ENCODE results near the gene SIK3. TPM values are rescaled to one million over a fixed set of nuclear protein-coding genes. Genes with fewer than 3 reads are reported as not detected.

Gene SIK3
- total RNA-seq, 1 donor from 2014 or later = 29.4 TPM

GRCh38 chr11:116993599-116993998 lies 104.6 kb downstream of the SIK3 start:
- TF ChIP-seq CTCF (IDR thresholded peaks at IDR 0.05; ENCODE audit: unreplicated experiment) = no peak
- peaks cover 8% of the 10 kb centered on the region for H3K4me1 Mint-ChIP-seq (ENCODE audit: unreplicated experiment)
- no peak overlapping the region for H3K4me3 Mint-ChIP-seq (ENCODE audit: unreplicated experiment)
- H3K9me3 Mint-ChIP-seq (ENCODE audit: unreplicated experiment) = no peaks in the 10 kb centered on the region
- peaks cover 2% of the 10 kb centered on the region for H3K27me3 Mint-ChIP-seq (ENCODE audit: unreplicated experiment)
- no peaks in the 10 kb centered on the region for H3K36me3 Mint-ChIP-seq (ENCODE audit: low read depth, unreplicated experiment)
- peak overlapping the region; percentile 98 for H3K27ac Mint-ChIP-seq (ENCODE audit: unreplicated experiment)
- peak; percentile 23 for DNase-seq (ENCODE audit: low spot score)

GRCh38 chr11:116991491-116991890 lies 106.7 kb downstream of the SIK3 start:
- no peaks in the 10 kb centered on the region for H3K27me3 Mint-ChIP-seq (ENCODE audit: unreplicated experiment)
- TF ChIP-seq CTCF (IDR thresholded peaks at IDR 0.05; ENCODE audit: unreplicated experiment) = no peak
- no peaks in the 10 kb centered on the region for H3K36me3 Mint-ChIP-seq (ENCODE audit: low read depth, unreplicated experiment)
- H3K4me1 Mint-ChIP-seq (ENCODE audit: unreplicated experiment) = peaks cover 12% of the 10 kb centered on the region
- H3K9me3 Mint-ChIP-seq (ENCODE audit: unreplicated experiment) = no peaks in the 10 kb centered on the region
- no peak for DNase-seq (ENCODE audit: low spot score)
- no peak overlapping the region for H3K27ac Mint-ChIP-seq (ENCODE audit: unreplicated experiment)
- H3K4me3 Mint-ChIP-seq (ENCODE audit: unreplicated experiment) = no peak overlapping the region

- H3K27me3 Mint-ChIP-seq (ENCODE audit: unreplicated experiment) = no peaks in the 10 kb centered on the region
- peaks cover 15% of the 10 kb centered on the region for H3K4me1 Mint-ChIP-seq (ENCODE audit: unreplicated experiment)
- no peak for TF ChIP-seq CTCF (IDR thresholded peaks at IDR 0.05; ENCODE audit: unreplicated experiment)
- DNase-seq (ENCODE audit: low spot score) = no peak
- no peak overlapping the region for H3K27ac Mint-ChIP-seq (ENCODE audit: unreplicated experiment)
- H3K36me3 Mint-ChIP-seq (ENCODE audit: low read depth, unreplicated experiment) = no peaks in the 10 kb centered on the region
- H3K9me3 Mint-ChIP-seq (ENCODE audit: unreplicated experiment) = no peaks in the 10 kb centered on the region
- no peak overlapping the region for H3K4me3 Mint-ChIP-seq (ENCODE audit: unreplicated experiment)
These were observed 107.4 kb downstream of the SIK3 start for GRCh38 chr11:116990811-116991210.

- Mint-ChIP-seq H3K36me3 (ENCODE audit: low read depth, unreplicated experiment) (no peaks in the 10 kb centered on the region), H3K27me3 (ENCODE audit: unreplicated experiment) (no peaks in the 10 kb centered on the region), H3K9me3 (ENCODE audit: unreplicated experiment) (no peaks in the 10 kb centered on the region), H3K4me1 (ENCODE audit: unreplicated experiment) (peaks cover 15% of the 10 kb centered on the region), H3K27ac (ENCODE audit: unreplicated experiment) (no peak overlapping the region), H3K4me3 (ENCODE audit: unreplicated experiment) (no peak overlapping the region)
- no peak for DNase-seq (ENCODE audit: low spot score)
- TF ChIP-seq CTCF (IDR thresholded peaks at IDR 0.05; ENCODE audit: unreplicated experiment) = no peak
These were observed 108.2 kb downstream of the SIK3 start for GRCh38 chr11:116990061-116990473.

- Mint-ChIP-seq H3K9me3 (ENCODE audit: unreplicated experiment) (no peaks in the 10 kb centered on the region), H3K27me3 (ENCODE audit: unreplicated experiment) (no peaks in the 10 kb centered on the region), H3K27ac (ENCODE audit: unreplicated experiment) (no peak overlapping the region), H3K4me1 (ENCODE audit: unreplicated experiment) (peaks cover 15% of the 10 kb centered on the region), H3K36me3 (ENCODE audit: low read depth, unreplicated experiment) (no peaks in the 10 kb centered on the region), H3K4me3 (ENCODE audit: unreplicated experiment) (no peak overlapping the region)
- TF ChIP-seq CTCF (IDR thresholded peaks at IDR 0.05; ENCODE audit: unreplicated experiment) = no peak
- no peak for DNase-seq (ENCODE audit: low spot score)
These were observed 109.0 kb downstream of the SIK3 start for GRCh38 chr11:116989184-116989583.
